T-helper 2 cell (primary cell): ENCODE data around the gene RASGRP2.

Experiments
- DNase-seq, 5 experiments: peaks; one replicate each; pipeline versions ENCODE4 v3.0.0 to v3.0.0-alpha.2; 2012 to 2022

RASGRP2 gene

DNA sequence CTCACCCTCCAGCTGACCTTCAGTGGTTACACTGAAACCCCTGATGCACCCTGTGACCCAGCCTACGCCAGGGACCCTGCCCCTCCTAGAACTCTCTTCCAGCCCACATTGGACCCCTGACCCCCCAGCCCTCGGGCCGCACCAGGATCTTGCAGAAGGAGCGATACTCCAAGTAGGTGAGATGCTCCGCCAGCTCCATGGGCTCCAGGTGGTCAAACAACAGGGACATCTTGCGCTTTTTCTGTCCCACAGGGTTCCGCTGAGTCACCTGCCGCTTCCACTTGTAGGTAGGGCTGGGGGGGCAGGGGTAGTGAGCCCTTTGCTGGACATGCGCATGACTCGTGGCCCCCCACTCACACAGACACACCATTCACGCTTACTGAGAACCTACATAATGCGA is 4.1 kb downstream of the RASGRP2 start:
- no peak for DNase-seq

DNA sequence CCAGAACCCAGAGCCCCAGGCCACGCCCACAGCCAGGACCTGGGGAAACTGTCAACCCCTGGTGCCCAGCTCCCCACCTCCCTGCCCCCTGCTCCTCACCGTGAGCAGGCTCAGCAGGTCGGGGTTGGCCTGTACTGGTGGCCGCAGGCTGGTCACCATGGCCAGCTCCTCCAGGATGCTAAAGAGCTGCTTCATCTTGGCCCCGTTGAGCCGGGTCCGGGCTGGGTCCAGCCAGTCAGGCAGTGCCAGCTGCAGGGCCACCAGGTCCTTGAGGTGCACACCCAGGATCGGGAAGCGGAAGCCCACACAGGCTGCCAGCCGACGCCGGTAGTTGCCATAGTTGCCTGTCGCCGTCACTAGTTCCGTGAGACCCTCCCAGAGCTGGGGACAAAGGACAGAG is 7.3 kb downstream of the RASGRP2 start:
- no peak for DNase-seq

DNA sequence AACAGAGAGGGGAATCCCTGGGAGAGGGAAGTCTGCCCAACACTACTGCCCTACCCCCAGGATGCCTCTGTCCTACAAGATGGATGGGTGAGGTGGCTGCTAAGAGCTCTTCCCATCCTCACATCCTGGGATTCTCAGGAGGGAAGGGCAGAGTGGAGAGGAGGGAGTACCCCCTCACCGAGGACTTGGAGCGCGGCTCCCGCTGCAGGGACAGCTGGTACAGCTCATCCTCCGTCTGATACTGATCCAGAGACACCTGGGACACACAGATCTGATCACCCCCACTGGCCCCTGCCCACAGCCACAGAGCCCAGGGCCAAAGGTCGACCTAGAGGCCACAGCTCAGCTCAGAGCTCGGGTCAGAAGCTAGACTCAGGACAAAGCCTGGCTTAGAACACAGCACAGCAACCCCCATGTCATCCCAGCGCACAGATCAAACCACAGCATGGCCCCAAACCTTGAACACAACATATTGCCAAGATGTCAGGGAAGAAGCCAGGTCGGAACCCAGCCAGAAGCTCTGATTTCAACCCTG is 8.2 kb downstream of the RASGRP2 start:
- DNase-seq: no peak

DNA sequence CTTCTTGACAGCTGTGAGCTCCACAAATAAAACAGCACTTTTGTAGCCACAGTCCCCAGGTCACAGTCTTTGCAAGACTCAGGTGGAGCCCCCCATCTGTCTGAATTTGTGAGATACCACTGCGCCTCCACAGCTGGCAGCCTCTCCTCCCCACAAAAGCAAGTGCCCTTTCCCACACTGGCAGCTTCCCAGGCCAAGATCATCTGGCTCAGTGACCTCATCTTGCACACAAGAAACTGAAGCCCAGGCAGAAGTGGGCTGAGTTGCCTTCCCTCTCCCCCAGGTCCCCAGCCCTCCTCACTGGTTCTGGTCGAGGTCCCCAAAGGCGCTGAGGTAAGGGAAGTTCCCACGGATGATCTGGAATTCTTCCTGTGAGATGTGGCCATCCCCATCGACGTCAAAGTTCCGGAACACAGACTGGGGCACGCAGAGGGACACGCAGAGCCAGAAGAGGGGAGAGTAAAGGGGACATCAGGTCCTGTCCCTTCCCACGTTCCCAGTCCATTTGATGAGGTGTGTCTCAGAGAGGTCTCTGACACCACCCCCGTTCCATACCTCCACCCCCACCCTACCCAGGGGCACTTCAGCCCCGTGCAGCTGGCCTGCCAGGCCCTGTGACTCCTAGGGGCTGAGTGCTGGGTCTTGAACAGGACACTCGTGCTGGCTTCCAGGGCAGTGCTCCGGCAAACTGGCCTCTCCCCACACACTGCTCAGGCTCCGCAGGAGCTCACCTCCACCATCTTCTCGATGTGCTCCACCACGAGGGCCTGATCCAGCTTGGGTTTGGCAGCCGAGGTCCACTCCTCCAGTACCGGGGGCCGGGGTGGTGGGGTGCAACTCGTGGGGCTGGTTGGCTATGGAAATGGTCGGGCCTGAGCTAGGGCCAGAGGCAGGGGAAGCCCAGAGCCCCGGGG is 8.9 kb downstream of the RASGRP2 start:
- DNase-seq: no peak

DNA sequence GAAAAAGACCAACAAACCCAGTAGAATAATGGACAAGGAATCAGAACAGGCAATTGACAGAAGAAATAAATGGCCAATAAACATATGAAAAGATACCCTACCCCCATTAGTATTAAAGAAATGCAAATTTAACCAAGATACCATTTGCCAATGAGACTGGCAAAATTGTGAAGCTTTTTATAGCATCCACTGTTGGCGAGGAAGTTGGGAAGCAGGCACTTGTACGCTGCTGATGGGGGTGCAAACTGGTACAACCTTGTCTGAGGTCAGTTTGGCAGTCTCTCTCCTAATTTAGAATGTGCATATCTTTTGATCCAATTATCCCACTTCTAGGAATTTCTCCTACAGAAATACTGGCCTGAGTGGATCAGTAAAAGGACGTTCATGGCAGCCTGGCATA is 12.3 kb downstream of the RASGRP2 start:
- no peak for DNase-seq

DNA sequence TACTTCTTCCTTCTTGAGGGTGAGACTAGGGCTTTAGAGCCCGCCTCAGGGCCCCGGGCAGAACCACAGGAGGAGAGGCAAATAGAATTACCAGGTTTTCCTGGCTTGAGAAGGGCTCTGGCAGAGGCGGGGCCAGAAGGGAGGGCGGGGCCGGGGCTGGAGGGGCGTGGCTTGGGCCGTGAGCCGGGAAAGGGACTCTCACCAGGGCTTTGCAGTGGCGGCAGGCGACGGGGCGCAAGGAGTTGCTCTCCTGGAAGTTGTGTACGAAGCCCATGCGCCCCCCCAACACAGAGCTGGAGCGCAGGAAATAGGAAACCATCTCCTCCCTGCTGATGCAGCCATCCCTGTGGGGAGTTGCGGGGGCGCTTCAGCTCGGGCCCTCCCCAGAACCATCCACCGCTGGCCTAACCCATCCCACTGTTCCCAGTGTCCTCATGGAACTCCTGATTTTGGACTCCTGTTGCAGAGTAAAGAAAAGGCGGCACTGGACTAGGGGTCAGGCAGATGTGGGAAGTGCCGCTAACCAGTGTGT is 14.0 kb downstream of the RASGRP2 start:
- DNase-seq: no peak

DNA sequence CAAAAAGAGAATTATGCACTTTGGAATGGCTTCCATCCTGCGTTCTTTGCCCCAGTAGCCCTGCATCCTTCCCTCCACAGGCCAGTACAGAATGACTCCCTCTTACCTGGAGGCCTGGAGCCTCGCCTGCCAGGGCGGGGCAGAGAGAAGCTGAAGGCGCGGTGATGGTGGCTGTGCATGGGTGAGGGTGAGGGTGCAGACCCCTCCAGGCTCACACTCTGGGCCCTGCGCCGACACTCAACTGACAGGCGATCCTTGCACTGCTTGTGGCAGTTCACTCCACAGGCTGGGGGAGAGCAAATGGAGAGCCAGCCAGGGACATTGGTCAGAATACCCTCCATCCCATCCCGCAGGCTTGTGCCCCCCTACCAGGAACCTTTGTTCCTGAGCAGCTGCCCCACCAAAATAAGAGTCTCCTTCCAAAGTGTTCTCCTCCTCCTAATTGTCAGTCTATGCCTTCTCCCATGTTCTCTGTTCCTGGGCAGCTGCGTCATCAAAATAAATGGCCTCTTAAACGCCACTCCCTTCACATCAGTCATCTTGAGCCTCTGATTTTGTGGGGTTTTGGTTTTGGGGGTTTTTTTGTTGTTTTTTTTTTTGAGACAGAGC is 15.1 kb downstream of the RASGRP2 start:
- DNase-seq: no peak

DNA sequence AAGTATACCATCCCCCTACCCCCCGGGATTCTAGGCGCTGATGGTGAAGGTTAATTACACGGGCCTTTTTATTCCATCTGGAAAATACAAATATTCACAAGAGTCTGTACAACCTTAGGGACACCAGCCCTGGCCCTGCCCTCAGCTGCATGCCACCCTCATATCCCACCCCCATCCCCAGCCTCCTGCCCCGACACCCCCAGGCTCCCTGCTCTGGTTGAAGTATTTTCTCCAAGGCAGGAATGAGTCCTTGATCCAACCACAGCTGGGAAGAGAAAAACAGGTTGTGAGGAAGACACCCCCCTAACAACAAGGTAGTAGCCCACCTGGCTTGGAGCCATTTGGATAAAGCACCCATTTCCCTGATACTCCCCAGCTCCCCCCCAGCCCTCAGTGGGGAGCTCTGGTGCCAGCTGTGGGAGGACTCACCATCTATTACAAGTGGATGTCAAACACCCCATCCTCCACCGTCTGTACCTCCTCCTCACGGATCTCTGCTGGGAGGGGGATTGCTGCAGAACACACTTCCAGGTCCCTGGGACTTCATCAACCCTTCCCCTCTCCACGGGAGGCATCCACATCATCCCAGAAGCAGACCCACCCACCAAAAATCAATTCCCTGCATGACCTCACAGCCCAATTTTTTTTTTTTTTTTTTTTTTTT is 16.9 kb downstream of the RASGRP2 start:
- no peak for DNase-seq

DNA sequence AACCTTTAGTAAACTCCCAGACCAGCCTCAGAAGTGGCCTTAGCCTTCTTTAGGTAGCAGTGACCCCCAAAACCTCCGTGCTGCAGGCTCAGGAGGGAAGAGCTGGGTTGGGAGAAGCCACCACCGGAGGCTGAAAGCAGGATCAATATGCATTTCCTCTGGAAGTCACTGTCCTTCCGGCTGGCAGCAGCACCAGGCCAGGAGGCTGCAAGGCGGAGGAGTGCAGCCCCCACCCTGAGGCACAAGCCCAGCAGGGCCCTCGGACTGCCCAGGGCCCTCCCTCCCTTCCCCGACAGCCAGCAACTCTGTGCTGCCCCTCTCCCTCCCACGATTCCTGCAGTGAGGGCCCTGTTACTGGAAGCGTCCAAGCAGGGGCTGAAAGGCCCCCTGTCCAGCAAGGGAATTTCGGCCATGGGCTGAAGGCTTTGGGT is 17.7 kb downstream of the RASGRP2 start:
- DNase-seq: no peak

DNA sequence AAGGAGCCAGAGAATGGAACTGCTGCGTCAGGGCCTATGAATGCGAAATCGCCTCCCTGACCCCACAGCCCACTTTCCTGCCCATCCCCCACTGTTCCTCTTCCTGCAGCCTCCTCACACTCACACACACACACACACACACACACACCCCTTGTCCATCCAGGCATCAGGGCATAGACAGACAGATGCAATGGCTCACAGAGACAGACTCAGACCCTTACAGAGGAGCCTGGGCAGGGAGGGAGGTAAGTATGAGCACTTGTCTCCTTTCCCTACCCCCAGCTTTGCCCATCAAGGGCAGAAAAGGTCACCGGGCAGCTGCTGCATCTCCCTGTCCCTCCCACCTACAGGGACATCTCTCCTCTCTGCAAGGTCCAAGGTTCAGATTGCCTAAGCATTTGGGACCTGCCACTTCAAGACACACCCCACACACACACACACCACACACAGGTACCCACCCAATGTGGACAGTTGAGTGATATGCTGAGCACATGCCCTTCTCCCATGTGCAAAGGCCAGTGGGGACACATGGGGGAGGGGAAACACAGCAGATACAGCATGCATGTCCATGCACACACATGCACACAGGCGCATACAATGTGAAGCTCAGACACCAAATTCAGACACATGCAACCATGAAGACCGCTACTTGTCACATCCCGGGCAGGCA is 18.9 kb downstream of the RASGRP2 start:
- no peak for DNase-seq

DNA sequence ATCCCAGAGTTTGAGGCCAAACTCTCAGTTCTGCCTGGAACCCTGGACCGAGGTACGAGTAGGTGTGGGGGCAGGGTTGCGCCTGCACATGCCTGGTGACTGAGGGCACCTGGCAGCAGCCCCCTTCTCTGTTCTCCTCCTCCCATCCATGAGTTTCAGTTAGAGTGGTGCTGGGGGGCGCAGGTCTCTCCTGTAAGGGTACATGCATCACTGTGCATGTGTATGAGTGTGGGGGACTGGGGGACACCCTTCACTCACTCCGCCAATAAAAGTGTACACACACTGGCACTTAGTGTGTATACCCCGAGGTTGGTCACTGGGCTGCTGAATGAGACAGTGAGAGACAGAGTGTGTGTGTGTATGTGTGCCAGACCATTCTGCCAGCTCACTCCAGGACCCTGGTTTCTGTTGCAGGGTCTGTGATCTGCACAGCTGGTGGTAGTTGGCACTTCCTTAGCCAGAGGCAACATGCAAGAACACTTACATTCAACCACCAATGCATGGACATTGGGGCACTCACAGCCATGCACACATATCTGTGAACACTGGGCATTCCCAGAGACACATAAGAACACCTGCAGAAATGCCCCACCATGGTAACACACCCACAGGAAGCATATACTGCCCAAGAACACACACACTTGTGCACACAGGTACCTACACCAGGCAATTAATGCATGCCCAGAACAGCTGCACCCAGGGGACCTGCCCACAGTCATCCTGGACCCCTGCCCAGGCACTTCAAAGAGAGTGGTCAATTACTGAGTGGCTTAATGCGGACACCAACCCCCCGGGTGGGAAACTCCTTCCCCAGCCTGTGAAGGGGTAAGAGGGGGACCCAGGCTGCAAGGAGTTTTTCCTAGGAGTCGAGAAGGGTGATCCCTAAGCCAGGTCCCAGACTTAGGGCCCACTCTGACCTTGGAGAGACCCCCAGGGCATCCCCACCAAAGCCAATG is 19.8 kb downstream of the RASGRP2 start:
- no peak for DNase-seq

DNA sequence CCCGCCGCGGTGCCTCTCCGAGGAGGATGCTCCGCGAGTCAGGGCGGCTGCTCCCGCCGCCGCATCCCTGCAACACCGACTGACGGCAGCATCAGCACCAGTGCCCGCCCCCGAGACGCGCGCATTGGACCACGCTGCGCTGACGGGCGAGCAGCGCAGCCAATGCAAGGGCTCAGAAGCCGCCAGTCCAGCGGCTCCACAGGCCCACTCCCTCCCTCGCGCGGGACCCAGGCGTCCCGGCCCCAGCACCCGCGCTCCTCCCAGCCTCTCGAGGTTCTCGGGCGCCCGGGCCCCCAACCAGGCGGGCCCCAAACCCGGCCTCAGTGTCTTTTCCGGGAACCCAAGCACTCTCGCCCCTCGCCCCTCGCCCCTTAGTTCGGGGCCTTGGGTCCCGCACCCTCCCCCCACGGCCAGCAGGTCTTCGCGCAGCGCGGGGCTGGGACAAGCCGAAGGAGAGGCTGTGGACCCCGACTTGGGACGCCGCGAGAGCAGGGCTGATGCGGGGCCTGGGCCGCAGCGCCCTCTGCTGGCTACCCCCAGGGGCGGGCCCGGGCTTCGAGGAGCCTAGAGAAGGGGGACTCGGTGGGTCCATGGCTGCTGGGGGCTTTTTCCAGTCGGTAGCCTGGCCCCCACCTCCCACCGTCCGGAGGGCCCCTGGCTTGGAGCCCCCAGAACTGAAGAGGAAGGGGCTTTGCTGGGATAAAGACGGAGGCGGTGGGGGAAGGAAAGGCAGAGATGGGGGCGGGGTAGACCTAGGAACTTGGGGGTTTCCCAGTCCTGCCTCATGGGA is 20.6 kb downstream of the RASGRP2 start, which contains the start of gene NRXN2:
TSS of gene NRXN2 (minus strand) at position 81 of the 790 bp plus-strand sequence. CDS start 9,498 bp downstream, outside the sequence.
- peak; percentile 67 to 92 (median 81) for DNase-seq

DNA sequence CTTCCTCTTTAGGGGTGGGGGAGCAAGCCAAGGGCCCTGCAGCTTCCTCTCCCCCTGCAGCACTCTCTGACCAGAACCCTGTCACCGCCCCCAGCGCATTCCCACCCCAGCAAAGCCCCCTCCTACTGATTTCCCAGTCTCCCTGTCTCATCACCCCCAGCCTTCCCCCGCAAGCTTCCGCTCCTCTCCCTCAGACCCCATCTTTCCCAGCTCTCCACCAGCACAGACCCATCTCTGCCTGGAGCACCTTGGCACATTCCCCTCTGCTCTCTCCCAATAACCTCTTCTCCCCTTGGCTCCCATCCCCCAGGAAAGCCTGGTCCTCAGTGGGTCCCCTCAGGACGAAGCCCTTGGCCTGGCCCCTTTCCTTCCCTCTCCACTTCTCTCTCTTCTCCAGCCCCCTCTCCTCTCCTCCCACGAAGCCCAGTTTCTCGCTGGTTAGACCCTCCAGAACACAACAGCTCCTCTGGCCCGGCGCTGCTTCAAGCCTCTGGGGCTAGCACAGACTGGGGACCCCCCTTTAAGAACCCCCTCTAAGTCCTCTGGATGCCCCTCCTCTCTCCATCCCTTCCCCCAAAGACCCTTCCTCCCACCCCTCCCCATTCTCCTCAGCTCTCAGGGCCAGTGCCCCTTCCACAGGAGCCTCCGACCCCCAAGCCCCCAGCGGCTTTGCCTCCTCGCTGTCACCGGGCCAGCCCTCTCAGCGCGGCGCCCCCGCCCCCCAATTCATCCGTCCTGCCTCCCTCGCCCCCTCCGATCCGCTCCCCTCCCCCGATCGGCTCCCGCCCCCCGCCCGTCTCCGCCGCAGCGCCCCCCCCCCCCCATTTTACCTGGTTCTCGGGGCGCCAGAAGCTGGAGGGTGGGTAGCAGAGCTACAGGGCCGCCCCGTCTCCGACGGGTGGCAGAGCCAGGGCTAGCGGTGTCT is 21.5 kb downstream of the RASGRP2 start:
- no peak for DNase-seq

DNA sequence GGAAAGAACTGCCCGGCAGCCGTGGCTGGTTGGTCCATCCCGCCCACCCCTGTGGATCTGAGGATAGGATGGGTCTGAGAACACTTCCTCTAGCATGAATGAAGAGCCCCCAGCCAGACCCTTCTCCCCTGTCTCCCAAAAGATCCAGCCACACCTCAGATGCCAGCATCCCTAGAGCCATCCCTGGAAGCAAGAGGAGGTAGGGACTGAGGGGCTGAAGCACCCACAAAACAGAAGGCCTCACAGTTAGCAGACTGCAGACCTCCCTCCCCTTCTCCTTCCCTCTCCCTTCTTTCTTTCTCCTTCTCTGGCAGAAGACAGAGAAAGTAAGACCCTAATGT is 22.6 kb downstream of the RASGRP2 start:
- no peak for DNase-seq

DNA sequence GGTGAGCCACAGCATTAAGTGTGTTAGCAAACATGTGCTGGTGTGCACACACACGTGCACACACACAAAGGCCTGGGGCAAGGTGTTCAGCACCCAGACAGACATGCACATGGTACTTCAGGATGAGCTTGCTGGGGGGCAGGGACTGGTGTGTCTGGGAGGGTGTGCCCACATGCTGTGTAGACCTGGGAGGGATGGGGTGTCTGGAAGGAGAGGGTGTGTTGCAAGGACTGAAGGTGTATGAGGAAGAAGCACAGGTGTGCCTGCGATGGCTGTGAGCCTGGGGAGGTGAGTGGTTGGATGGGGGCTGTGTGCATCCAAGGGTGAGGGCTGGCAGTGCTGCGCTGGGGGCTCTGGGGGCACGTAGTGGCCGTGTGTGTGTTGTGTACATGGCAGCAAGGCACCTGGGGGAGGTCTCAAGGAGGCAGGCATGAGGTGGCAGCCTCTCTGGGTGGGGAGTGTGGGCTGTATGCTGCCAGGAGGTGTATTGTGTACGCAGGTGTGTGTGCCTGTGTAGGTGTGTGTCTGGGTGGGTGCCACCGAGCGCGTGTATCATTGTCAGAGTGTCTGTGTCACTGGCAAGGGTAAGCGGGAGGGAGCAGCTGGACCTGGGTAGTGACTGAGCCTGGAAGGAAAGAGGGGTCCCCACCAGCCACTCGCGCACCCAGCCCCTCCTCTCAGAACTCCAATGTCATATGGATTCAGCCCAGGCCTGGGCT is 23.1 kb downstream of the RASGRP2 start:
- DNase-seq: no peak

DNA sequence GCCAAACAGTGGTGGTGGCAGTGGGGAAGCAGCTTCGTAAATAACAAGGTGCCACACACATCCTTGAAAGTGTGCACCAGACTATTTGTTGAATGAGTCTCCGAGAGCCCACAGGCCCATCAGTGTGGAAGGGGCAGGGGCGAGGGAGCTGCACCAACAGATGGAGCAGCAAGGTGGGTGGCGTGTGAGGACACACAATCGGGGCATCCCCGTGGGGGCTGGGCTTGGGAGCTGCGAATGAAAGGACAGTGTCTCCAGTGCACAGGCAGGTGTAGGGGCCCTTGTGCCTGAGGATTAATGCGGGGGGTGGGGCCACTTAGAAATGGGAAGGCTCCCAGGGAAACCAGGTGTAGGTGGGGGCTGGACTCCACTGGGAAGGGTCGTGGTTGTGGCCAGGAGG is 23.8 kb downstream of the RASGRP2 start:
- no peak for DNase-seq

DNA sequence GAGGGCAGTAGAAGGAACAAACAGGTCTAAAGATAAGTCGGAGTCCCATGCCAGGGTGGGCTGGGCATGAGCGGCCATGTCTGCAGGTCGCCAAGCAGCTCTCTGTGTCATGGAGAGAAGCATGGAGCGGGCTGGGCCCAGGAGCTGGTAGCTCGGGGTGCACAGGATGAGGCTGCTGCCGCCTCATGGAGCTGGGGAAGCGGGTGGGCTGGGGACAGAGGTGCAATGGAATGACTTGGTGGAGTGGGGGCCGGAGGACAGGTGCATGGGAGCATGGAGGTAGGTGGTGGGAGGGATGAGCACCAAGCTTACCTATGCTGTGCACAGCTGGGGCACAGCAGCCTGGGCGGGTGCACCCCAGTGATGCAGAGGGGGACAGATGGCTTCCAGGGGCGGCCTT is 24.5 kb downstream of the RASGRP2 start:
- no peak for DNase-seq

DNA sequence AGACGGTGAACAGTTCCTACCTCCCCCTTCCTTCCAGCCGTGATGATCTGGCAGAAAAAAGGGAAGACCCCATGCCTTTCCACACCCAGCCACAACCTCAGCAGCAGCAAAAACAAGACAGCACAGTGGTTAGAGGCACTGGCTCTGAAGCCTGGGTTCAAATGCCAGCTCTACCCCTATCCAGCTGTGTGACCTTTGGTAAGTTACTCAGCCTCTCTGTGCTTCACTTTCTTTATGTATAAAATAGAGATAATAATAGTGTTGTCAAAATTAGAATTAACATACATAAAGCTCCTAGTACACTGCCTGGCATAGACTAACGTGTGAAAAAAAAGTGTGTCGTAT is 25.2 kb downstream of the RASGRP2 start:
- no peak for DNase-seq
